Body of pancreas (tissue), 4 donors: Measurements from ENCODE around the gene ACER3.

ENCODE experiments used
- CTCF ChIP-seq, 7 experiments: fragments of 450-650 bp in 4 of 7; fragments of 200-600 bp in 3 of 7; sonication (generic) in 3 of 7; IDR thresholded peaks; one replicate each; pipeline ENCODE4 v1.5.1; 2016 to 2019; ENCODE audit warnings: antibody characterized with exemption in 7 of 7
- POLR2A ChIP-seq, 3 donors: fragments of 450-650 bp; IDR thresholded peaks; one replicate each; pipeline ENCODE4 v1.6.1; 2016; ENCODE audit warnings: antibody characterized with exemption in 3 of 3, mild to moderate bottlenecking in 2 of 3

- TF ChIP-seq CTCF (IDR thresholded peaks at IDR 0.05) (no peak), POLR2A (IDR thresholded peaks at IDR 0.05) (no peak)
These were observed 208.7 kb downstream of the ACER3 start for GRCh38 chr11:77069336-77069968.
